ENCODE measurements around the gene UBE3B.

The UBE3B gene

DNA sequence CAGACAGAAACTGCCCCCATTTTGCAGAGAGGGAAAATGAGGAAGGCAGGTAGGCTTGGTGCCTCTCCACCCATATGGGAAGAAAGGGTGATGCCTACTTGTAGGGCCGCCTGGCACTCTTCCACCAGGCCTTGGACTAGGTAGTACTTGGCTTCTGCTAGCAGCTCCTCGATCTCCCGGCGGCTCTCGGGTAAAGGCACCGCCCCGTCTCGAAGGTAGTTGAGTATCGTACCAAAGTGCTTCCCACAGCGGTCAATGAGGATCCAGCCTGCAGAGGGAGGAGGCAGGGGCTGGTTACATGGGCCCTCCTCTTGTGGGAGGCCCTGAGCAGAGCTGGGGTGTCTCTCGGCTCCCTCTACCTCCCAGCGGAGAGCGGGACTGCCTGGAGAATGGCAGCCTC is 16.9 kb upstream of the UBE3B start:
- H3K36me3 ChIP-seq (ENCODE audit: control insufficient read depth in 5 of 5, insufficient read depth in 5 of 5, low read length in 5 of 5) = peaks cover 16 to 45% (median 36%) of the 10 kb centered on the region in 5 donors
- H3K27me3 ChIP-seq (ENCODE audit: control insufficient read depth in 5 of 5, insufficient read depth in 4 of 5, low read length in 5 of 5) = no peaks in the 10 kb centered on the region
- H3K9me3 ChIP-seq (ENCODE audit: control insufficient read depth in 5 of 5, low read length in 5 of 5) = no peaks in the 10 kb centered on the region
- peak overlapping the region in 4 of 5 donors; percentile 42 to 76 (median 66) for H3K9ac ChIP-seq (ENCODE audit: low read length in 5 of 5)
- peaks cover 37 to 81% (median 66%) of the 10 kb centered on the region in 5 donors for H3K4me1 ChIP-seq (ENCODE audit: control insufficient read depth in 5 of 5, insufficient read depth in 5 of 5, low read length in 5 of 5)
- H3K27ac ChIP-seq (ENCODE audit: low read depth, low read length) = peak overlapping the region; percentile 97
- H3K4me3 ChIP-seq (ENCODE audit: low read depth in 1 of 5, low read length in 5 of 5) = no peak overlapping the region

- peaks cover 43 to 88% (median 73%) of the 10 kb centered on the region in 5 donors for H3K4me1 ChIP-seq (ENCODE audit: control insufficient read depth in 5 of 5, insufficient read depth in 5 of 5, low read length in 5 of 5)
- H3K4me3 ChIP-seq (ENCODE audit: low read depth in 1 of 5, low read length in 5 of 5) = peak overlapping the region in 4 of 5 donors; percentile 3 to 22 (median 19)
- peak overlapping the region; percentile 39 to 76 (median 61) for H3K9ac ChIP-seq (ENCODE audit: low read length in 5 of 5)
- no peaks in the 10 kb centered on the region for H3K9me3 ChIP-seq (ENCODE audit: control insufficient read depth in 5 of 5, low read length in 5 of 5)
- peak overlapping the region; percentile 97 for H3K27ac ChIP-seq (ENCODE audit: low read depth, low read length)
- peaks cover 10 to 40% (median 29%) of the 10 kb centered on the region in 5 donors for H3K36me3 ChIP-seq (ENCODE audit: control insufficient read depth in 5 of 5, insufficient read depth in 5 of 5, low read length in 5 of 5)
- H3K27me3 ChIP-seq (ENCODE audit: control insufficient read depth in 5 of 5, insufficient read depth in 4 of 5, low read length in 5 of 5) = no peaks in the 10 kb centered on the region
These were observed 16.2 kb upstream of the UBE3B start for GRCh38 chr12:109461049-109461845.

DNA sequence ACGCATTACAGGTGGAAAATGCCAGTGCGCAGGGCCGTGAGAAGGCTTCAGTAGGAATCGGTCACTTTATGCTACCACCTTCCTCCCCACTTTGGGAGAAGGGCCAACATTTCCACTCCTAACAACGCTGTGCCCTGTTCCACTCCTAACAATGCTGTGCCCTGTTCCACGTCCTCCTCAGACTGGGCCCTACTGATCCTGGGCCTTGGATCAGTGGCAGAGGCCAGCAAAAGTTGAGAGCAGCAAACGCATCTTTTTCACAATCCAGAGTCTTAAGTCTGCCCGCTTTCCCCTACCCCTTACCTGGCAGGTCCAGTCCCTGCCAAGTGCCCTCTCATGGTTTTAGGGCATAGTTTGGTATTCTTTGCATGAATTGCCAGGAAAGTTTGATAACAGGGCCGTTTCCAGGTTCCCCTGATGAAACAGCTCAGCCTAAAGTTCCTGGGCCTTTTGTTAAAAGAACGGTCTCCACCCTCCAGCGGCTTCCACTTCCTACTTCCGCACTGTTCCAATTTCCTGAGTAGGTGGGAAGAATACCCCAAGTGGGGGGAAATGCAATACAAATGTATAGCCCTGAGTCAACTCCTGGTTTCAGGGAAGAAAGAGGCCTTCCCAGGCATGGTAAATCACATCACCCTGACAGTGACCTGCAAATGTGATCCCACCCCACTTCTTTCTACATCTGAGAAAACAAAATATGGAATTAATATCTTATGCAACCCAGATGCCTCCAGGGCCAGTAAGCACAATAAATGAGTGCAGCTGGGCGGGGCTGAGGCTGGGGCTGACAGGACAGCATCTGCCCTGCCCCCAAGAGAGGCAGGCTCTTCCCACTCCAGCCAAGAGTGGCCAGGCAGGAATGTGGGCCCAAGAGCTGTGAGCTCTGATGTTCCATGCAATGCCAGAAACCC is 15.3 kb upstream of the UBE3B start:
- H3K9ac ChIP-seq (ENCODE audit: low read length in 5 of 5) = peak overlapping the region; percentile 42 to 87 (median 70)
- peak overlapping the region; percentile 3 to 45 (median 20) for H3K4me3 ChIP-seq (ENCODE audit: low read depth in 1 of 5, low read length in 5 of 5)
- no peaks in the 10 kb centered on the region for H3K27me3 ChIP-seq (ENCODE audit: control insufficient read depth in 5 of 5, insufficient read depth in 4 of 5, low read length in 5 of 5)
- peak overlapping the region; percentile 97 for H3K27ac ChIP-seq (ENCODE audit: low read depth, low read length)
- peaks cover 51 to 96% (median 82%) of the 10 kb centered on the region in 5 donors for H3K4me1 ChIP-seq (ENCODE audit: control insufficient read depth in 5 of 5, insufficient read depth in 5 of 5, low read length in 5 of 5)
- H3K36me3 ChIP-seq (ENCODE audit: control insufficient read depth in 5 of 5, insufficient read depth in 5 of 5, low read length in 5 of 5) = peaks cover 5 to 39% (median 29%) of the 10 kb centered on the region in 5 donors
- no peaks in the 10 kb centered on the region for H3K9me3 ChIP-seq (ENCODE audit: control insufficient read depth in 5 of 5, low read length in 5 of 5)

- Histone ChIP-seq H3K4me3 (ENCODE audit: low read depth in 1 of 5, low read length in 5 of 5) (peak overlapping the region; percentile 13 to 63 (median 45)), H3K4me1 (ENCODE audit: control insufficient read depth in 5 of 5, insufficient read depth in 5 of 5, low read length in 5 of 5) (peaks cover 56 to 100% (median 91%) of the 10 kb centered on the region in 5 donors), H3K36me3 (ENCODE audit: control insufficient read depth in 5 of 5, insufficient read depth in 5 of 5, low read length in 5 of 5) (peaks cover 3 to 39% (median 25%) of the 10 kb centered on the region in 5 donors)
These were observed 14.4 kb upstream of the UBE3B start for GRCh38 chr12:109462868-109463692.

DNA sequence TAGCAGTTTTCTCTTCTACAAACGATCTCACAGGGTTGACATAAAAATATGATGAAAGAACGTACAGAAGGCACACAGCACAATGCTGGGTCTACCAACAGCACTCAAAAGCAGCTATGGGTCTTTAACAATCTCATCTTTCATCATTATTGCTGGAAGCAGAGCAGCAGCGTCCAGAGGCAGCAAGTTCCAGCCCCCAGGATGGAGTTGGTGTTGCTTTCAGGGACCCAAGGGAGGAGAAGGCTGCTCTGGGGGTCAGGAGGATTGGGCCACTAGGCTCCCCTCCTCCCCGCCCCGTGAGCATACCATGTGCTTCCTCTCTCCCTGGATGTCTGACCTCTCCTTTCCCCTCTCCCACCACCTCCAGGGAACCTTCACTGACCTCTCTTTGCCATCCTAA is 13.7 kb upstream of the UBE3B start:
- Histone ChIP-seq H3K36me3 (ENCODE audit: control insufficient read depth in 5 of 5, insufficient read depth in 5 of 5, low read length in 5 of 5) (peaks cover 3 to 39% (median 27%) of the 10 kb centered on the region in 5 donors), H3K4me3 (ENCODE audit: low read depth in 1 of 5, low read length in 5 of 5) (peak overlapping the region; percentile 9 to 63 (median 45)), H3K4me1 (ENCODE audit: control insufficient read depth in 5 of 5, insufficient read depth in 5 of 5, low read length in 5 of 5) (peaks cover 56 to 97% (median 95%) of the 10 kb centered on the region in 5 donors), H3K9ac (ENCODE audit: low read length in 5 of 5) (peak overlapping the region in 4 of 5 donors; percentile 39 to 74 (median 65)), H3K9me3 (ENCODE audit: control insufficient read depth in 5 of 5, low read length in 5 of 5) (no peaks in the 10 kb centered on the region), H3K27me3 (ENCODE audit: control insufficient read depth in 5 of 5, insufficient read depth in 4 of 5, low read length in 5 of 5) (no peaks in the 10 kb centered on the region), H3K27ac (ENCODE audit: low read depth, low read length) (peak overlapping the region; percentile 97)

More at GRCh38 chr12:109462868-109463692, 14.4 kb upstream of the UBE3B start:
- Histone ChIP-seq H3K27me3 (ENCODE audit: control insufficient read depth in 5 of 5, insufficient read depth in 4 of 5, low read length in 5 of 5) (no peaks in the 10 kb centered on the region), H3K9me3 (ENCODE audit: control insufficient read depth in 5 of 5, low read length in 5 of 5) (no peaks in the 10 kb centered on the region), H3K27ac (ENCODE audit: low read depth, low read length) (peak overlapping the region; percentile 97), H3K9ac (ENCODE audit: low read length in 5 of 5) (peak overlapping the region; percentile 40 to 87 (median 65))

- Histone ChIP-seq H3K27ac (ENCODE audit: low read depth, low read length) (peak overlapping the region; percentile 97), H3K9me3 (ENCODE audit: control insufficient read depth in 5 of 5, low read length in 5 of 5) (no peaks in the 10 kb centered on the region), H3K27me3 (ENCODE audit: control insufficient read depth in 5 of 5, insufficient read depth in 4 of 5, low read length in 5 of 5) (no peaks in the 10 kb centered on the region), H3K4me1 (ENCODE audit: control insufficient read depth in 5 of 5, insufficient read depth in 5 of 5, low read length in 5 of 5) (peaks cover 58 to 96% (median 95%) of the 10 kb centered on the region in 5 donors), H3K4me3 (ENCODE audit: low read depth in 1 of 5, low read length in 5 of 5) (no peak overlapping the region), H3K36me3 (ENCODE audit: control insufficient read depth in 5 of 5, insufficient read depth in 5 of 5, low read length in 5 of 5) (peaks cover 0 to 41% (median 33%) of the 10 kb centered on the region in 5 donors), H3K9ac (ENCODE audit: low read length in 5 of 5) (no peak overlapping the region)
These were observed 12.6 kb upstream of the UBE3B start for GRCh38 chr12:109464642-109465351.

- Histone ChIP-seq H3K36me3 (ENCODE audit: control insufficient read depth in 5 of 5, insufficient read depth in 5 of 5, low read length in 5 of 5) (peaks cover 0 to 42% (median 37%) of the 10 kb centered on the region in 5 donors), H3K9ac (ENCODE audit: low read length in 5 of 5) (peak overlapping the region in 2 of 5 donors; percentile 23 to 51), H3K4me1 (ENCODE audit: control insufficient read depth in 5 of 5, insufficient read depth in 5 of 5, low read length in 5 of 5) (peaks cover 52 to 95% (median 91%) of the 10 kb centered on the region in 5 donors), H3K27ac (ENCODE audit: low read depth, low read length) (peak overlapping the region; percentile 61), H3K4me3 (ENCODE audit: low read depth in 1 of 5, low read length in 5 of 5) (peak overlapping the region in 1 of 5 donors; percentile 37), H3K27me3 (ENCODE audit: control insufficient read depth in 5 of 5, insufficient read depth in 4 of 5, low read length in 5 of 5) (no peaks in the 10 kb centered on the region), H3K9me3 (ENCODE audit: control insufficient read depth in 5 of 5, low read length in 5 of 5) (no peaks in the 10 kb centered on the region)
These were observed 11.1 kb upstream of the UBE3B start for GRCh38 chr12:109466305-109466704.

DNA sequence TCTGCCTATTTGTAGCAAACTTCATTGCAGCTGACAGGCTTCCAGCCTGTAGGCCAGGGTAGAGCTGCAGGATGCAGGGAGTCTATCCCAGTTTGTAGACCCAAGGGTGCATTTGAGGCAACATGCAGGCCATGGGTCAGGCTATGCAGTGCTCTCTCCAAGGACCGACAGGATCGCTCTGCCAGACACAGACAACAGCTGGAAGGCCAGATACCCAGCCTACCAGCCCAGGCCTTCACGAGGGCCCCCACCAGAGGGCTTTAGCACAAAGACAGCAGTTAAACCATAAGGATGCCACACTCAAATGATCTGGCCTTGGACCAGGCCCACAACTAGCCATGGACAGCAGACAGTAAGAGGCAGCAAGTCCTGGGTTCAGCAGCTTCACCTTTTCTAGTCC is 10.6 kb upstream of the UBE3B start:
- H3K9me3 ChIP-seq (ENCODE audit: control insufficient read depth in 5 of 5, low read length in 5 of 5) = no peaks in the 10 kb centered on the region
- peaks cover 47 to 90% (median 86%) of the 10 kb centered on the region in 5 donors for H3K4me1 ChIP-seq (ENCODE audit: control insufficient read depth in 5 of 5, insufficient read depth in 5 of 5, low read length in 5 of 5)
- H3K9ac ChIP-seq (ENCODE audit: low read length in 5 of 5) = peak overlapping the region in 2 of 5 donors; percentile 51 to 52
- H3K4me3 ChIP-seq (ENCODE audit: low read depth in 1 of 5, low read length in 5 of 5) = peak overlapping the region in 1 of 5 donors; percentile 37
- H3K27me3 ChIP-seq (ENCODE audit: control insufficient read depth in 5 of 5, insufficient read depth in 4 of 5, low read length in 5 of 5) = no peaks in the 10 kb centered on the region
- peak overlapping the region; percentile 61 for H3K27ac ChIP-seq (ENCODE audit: low read depth, low read length)
- H3K36me3 ChIP-seq (ENCODE audit: control insufficient read depth in 5 of 5, insufficient read depth in 5 of 5, low read length in 5 of 5) = peaks cover 0 to 44% (median 37%) of the 10 kb centered on the region in 5 donors

Measured in subcutaneous abdominal adipose tissue (tissue), 5 donors.